ENCODE results near the gene CTIF.
A peak's percentile ranks its signal among the peaks of the same experiment; 100 is the strongest.

Gene CTIF

GRCh38 chr18:48739266-48740067, 200.6 kb downstream of the CTIF start:
- FAIRE-seq (no peak), DNase-seq (ENCODE audit: insufficient read length) (no peak)
- no peak for TF ChIP-seq POLR2A (IDR thresholded peaks at IDR 0.05; ENCODE audit: low read depth, low read length)
- no peak for TF ChIP-seq TAF1 (IDR thresholded peaks at IDR 0.05; ENCODE audit: borderline replicate concordance, low read depth, low read length)
- TF ChIP-seq POLR2AphosphoS5 (IDR thresholded peaks at IDR 0.05; ENCODE audit: low read depth, low read length), result no peak

DNA sequence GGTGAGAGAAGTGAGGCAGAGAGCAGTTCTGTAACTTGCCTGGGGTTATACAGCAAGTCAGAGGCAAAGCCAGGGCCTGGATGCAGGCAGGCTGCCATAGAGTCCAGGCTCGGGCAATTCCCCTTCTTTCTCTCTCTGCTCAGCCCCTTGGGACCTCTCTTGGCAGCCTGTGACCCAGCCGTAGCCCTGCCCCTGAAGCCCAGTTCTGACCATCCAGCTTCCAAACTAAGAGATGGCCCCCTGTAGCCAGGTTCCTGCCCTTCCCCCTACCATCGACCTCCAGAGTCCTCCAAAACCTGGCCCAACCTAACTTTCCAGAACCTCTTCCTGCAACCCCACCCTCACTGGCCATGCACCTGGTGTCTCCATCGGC, 201.2 kb downstream of the CTIF start:
- TF ChIP-seq POLR2AphosphoS5 (IDR thresholded peaks at IDR 0.05; ENCODE audit: low read depth, low read length), result no peak
- TF ChIP-seq TAF1 (IDR thresholded peaks at IDR 0.05; ENCODE audit: borderline replicate concordance, low read depth, low read length), result no peak
- TF ChIP-seq POLR2A (IDR thresholded peaks at IDR 0.05; ENCODE audit: low read depth, low read length), result no peak
- FAIRE-seq (no peak), DNase-seq (ENCODE audit: insufficient read length) (no peak)

- no peak for DNase-seq (ENCODE audit: insufficient read length)
- TF ChIP-seq TAF1 (IDR thresholded peaks at IDR 0.05; ENCODE audit: borderline replicate concordance, low read depth, low read length) (no peak), POLR2AphosphoS5 (IDR thresholded peaks at IDR 0.05; ENCODE audit: low read depth, low read length) (no peak), POLR2A (IDR thresholded peaks at IDR 0.05; ENCODE audit: low read depth, low read length) (no peak)
- no peak for FAIRE-seq
Measured at GRCh38 chr18:48740851-48741485, 202.1 kb downstream of the CTIF start.

- TF ChIP-seq POLR2A (IDR thresholded peaks at IDR 0.05; ENCODE audit: low read depth, low read length), result no peak
- no peak for TF ChIP-seq POLR2AphosphoS5 (IDR thresholded peaks at IDR 0.05; ENCODE audit: low read depth, low read length)
- DNase-seq (ENCODE audit: insufficient read length) (no peak), FAIRE-seq (no peak)
Measured at GRCh38 chr18:48741866-48742265, 203.0 kb downstream of the CTIF start.

DNA sequence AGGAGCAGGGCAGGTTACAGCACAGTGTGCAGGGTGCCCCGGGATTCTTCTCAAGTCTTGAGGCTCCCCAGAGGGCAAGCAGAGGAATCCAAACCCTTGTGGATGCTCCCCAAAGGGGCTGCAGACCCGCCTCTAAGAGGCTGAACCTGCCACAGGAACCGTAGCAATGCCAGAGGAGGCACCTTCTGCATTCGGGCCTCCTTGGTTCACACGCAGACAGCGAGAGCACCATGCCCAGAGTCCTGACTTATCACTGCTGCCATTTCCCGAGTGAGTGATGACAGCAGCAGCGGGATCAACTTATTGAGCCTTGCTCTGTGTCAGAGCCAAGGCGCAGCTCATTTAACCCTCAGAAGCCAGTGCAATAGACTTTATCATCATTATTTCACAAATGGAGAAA, 203.5 kb downstream of the CTIF start:
- TF ChIP-seq TAF1 (IDR thresholded peaks at IDR 0.05; ENCODE audit: borderline replicate concordance, low read depth, low read length), result no peak
- FAIRE-seq, result no peak
- no peak for DNase-seq (ENCODE audit: insufficient read length)

DNA sequence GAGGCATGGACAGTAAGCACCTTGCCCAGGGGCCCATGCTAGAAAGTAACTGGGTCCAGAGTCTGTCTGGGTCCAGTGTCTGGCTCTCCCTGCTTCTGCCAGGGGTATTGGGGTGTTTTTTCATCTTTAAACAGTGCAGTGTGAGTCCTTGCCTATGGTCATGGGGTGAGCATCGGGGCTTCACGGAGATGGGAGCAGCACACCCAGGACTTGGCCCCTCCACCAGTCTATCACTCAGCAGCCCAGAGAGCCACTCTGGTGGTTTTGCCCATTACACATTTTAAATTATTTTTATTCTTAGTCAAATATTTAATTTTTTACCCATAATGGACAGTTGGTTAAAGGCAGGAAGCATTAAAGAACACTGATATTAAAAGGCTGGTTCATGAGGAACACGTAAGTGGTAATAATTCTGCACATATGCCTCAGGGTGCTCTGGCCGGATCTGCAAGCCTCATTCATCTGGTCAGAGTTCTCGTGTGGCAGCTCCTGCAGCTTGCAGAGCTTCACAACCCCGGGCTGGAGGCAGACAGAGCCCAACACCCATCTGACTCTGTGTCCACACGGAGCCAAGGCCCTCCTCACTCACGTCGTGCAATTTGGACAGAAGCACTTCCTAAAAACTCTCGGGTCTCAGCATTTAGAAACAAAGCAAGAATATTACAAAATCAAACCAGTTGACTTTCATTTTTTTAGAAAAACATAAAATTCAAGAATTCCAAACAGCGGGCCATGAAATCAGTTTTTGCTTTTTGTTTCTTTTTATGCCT, 204.1 kb downstream of the CTIF start:
- DNase-seq (ENCODE audit: insufficient read length) (no peak), FAIRE-seq (no peak)
- TF ChIP-seq POLR2A (IDR thresholded peaks at IDR 0.05; ENCODE audit: low read depth, low read length), result no peak
- TF ChIP-seq POLR2AphosphoS5 (IDR thresholded peaks at IDR 0.05; ENCODE audit: low read depth, low read length), result no peak
- no peak for TF ChIP-seq TAF1 (IDR thresholded peaks at IDR 0.05; ENCODE audit: borderline replicate concordance, low read depth, low read length)

GRCh38 chr18:48743886-48744285, 205.1 kb downstream of the CTIF start:
- FAIRE-seq (no peak), DNase-seq (ENCODE audit: insufficient read length) (no peak)
- TF ChIP-seq POLR2A (IDR thresholded peaks at IDR 0.05; ENCODE audit: low read depth, low read length) (no peak), POLR2AphosphoS5 (IDR thresholded peaks at IDR 0.05; ENCODE audit: low read depth, low read length) (no peak), TAF1 (IDR thresholded peaks at IDR 0.05; ENCODE audit: borderline replicate concordance, low read depth, low read length) (no peak)

DNA sequence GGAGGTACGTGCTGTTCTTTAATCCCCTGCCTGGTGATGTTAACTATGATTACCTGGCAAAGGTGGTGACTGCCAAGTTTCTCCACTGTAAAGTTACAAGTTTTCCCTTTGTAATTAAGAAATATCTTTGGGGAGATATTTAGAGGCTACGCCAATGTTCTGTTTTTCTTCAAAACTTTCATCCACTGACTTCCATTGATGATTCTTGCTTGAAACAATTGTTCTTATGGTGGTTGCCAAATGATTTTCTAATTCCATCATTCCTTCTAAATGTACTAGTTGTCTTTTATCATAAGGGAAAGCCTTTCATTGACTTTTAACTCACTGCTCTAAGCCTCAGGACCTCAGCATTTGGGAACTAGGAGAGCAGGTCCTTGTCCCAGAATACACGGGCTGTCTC, 206.5 kb downstream of the CTIF start:
- DNase-seq (ENCODE audit: insufficient read length) (no peak), FAIRE-seq (no peak)
- TF ChIP-seq POLR2A (IDR thresholded peaks at IDR 0.05; ENCODE audit: low read depth, low read length) (no peak), POLR2AphosphoS5 (IDR thresholded peaks at IDR 0.05; ENCODE audit: low read depth, low read length) (no peak), TAF1 (IDR thresholded peaks at IDR 0.05; ENCODE audit: borderline replicate concordance, low read depth, low read length) (no peak)

- TF ChIP-seq POLR2A (IDR thresholded peaks at IDR 0.05; ENCODE audit: low read depth, low read length) (no peak), TAF1 (IDR thresholded peaks at IDR 0.05; ENCODE audit: borderline replicate concordance, low read depth, low read length) (no peak), POLR2AphosphoS5 (IDR thresholded peaks at IDR 0.05; ENCODE audit: low read depth, low read length) (no peak)
- DNase-seq (ENCODE audit: insufficient read length), result no peak
- FAIRE-seq, result no peak
Measured at GRCh38 chr18:48749768-48750167, 210.9 kb downstream of the CTIF start.

- TF ChIP-seq TAF1 (IDR thresholded peaks at IDR 0.05; ENCODE audit: borderline replicate concordance, low read depth, low read length), result no peak
- FAIRE-seq (no peak), DNase-seq (ENCODE audit: insufficient read length) (no peak)
Measured at GRCh38 chr18:48750485-48751175, 211.8 kb downstream of the CTIF start.

DNA sequence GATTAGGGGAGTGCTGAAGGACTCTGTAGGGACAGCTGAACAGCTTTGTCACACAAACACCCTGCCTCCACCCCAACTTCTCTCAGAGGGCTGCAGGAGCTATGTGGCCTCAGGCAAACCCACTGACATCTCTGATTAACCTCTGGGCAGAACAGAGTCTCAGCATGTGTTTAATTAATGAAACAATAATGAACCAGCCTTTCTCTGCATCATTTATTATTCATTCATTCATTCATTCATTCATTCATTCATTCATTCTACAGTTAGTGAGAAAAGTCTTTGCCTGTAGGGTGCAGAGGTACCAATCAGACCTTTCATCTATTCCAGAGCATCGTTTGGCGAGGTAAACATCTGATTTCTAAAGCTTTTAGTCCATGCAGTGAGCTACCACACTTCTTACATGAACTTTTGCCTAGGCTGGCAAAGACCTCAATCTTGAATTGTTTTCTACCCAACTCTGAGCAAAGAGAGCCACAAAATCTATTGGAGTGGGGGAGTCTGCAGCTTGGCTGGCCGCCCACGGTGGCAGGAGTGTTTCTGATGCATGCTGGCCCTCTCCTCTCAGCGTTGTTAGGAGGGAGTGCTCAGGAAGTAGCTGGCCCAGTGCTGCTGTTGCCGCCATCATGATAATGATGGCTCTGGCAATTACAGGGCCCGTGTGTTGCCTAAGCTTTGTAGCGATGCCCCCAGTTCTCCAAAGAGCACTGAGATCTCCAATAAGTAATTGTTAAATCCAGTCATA, 213.1 kb downstream of the CTIF start:
- DNase-seq (ENCODE audit: insufficient read length) (no peak), FAIRE-seq (peak; percentile 57)
- TF ChIP-seq TAF1 (IDR thresholded peaks at IDR 0.05; ENCODE audit: borderline replicate concordance, low read depth, low read length) (no peak), POLR2AphosphoS5 (IDR thresholded peaks at IDR 0.05; ENCODE audit: low read depth, low read length) (no peak), POLR2A (IDR thresholded peaks at IDR 0.05; ENCODE audit: low read depth, low read length) (no peak)
